Activated T-helper 2 cell treated with anti-CD3 and anti-CD28 coated beads, Interferon-gamma antibody, Interleukin-2, Interleukin-4, amounts not matched to agents 10 μg/mL and 5 μg/mL and 100 μg/mL, durations not matched to agents 14 hours and 24 hours and 36 hours (primary cell): ENCODE data around the gene SIRPD. TPM values are rescaled to one million over a fixed set of nuclear protein-coding genes. Genes with fewer than 3 reads are reported as not detected.

Experiments
- DNase-seq: peaks from one replicate; pipeline ENCODE4 v3.0.0; 2021; ENCODE audit warnings: low spot score
- H3K27ac Mint-ChIP-seq: one replicate; pipeline ENCODE4 v1.8.0; 2021; ENCODE audit warnings: mixed read lengths
- H3K27me3 Mint-ChIP-seq: one replicate; pipeline ENCODE4 v1.8.0; 2021; ENCODE audit warnings: low read depth, mixed read lengths
- H3K36me3 Mint-ChIP-seq: one replicate; pipeline ENCODE4 v1.8.0; 2021; ENCODE audit warnings: low read depth, mixed read lengths
- H3K4me1 Mint-ChIP-seq: one replicate; pipeline ENCODE4 v1.8.0; 2021; ENCODE audit warnings: low read depth, mixed read lengths
- H3K4me3 Mint-ChIP-seq: one replicate; pipeline ENCODE4 v1.8.0; 2021; ENCODE audit warnings: low read depth, mild to moderate bottlenecking, moderate library complexity, mixed read lengths
- H3K9me3 Mint-ChIP-seq: one replicate; pipeline ENCODE4 v1.8.0; 2021; ENCODE audit warnings: mixed read lengths
- intact Hi-C: fragments of 100-400 bp; cut with micrococcal nuclease; formaldehyde crosslinking; loops from one replicate; pipeline ENCODE4 v1.15.1; 2023
- total RNA-seq: library from RNA; stranded (reverse); gene quantifications from 2 replicates; pipeline ENCODE4 v1.2.3, GENCODE V29; 2022

Gene SIRPD
- total RNA-seq, 1 donor from 2014 or later, result 0.37 TPM

DNA sequence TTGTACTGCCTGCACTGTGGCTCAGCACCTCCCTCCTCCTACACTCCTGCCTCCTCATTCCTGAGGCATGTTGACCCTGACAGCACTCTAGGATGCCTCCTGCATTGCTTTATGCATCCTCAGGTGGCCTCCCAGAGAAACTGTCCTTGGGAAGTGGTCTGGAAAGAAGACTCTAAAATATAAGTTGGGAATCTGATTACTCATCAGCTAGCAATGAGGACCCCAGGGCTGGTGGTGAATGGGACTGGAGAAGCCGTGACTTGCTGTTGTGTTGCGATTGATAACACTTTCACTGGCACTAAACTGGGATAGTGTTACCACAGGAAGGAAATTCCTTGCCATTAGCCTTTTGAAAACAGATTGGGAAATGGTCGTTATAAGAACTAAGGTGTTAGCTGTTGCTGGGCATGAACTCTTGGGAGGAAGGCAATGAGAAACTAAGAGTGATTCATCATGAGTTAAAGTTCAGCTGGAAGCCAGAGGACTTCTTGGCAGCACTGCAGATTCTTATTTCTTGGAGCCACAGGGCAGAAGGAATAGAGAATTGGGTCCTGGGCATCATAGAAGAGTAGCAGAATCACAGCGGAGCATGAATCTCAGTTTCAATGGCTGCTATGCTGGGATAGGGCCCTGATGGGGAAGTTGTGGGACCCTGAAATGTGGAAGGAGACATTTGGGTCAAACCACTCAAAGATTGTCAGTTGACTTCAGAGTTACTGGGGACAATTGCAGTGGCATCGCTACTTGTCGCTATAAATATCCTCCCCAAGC is 10.1 kb upstream of the SIRPD start:
- Mint-ChIP-seq H3K27ac (no peak overlapping the region), H3K36me3 (peaks cover 17% of the 10 kb centered on the region)
- intact Hi-C loops, result no loop called here

DNA sequence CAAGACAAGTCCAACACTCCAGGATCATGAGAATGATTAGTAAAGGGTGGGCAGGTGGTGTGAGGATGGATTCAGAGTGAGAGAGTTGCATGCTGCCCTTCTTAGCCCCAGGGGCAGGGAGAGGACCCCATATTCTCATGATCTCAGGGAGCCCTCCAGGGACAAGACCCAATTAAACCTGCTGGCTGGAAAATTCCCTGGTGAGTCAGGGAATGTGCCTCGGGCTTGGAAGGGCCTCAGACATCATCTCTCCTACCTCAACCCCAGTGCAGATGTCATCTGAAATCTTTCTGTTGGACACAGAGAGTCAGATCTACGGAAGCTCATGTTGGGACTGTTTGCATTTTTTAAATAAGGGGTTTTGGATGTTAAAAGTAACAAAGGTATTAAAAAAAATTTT is 9.2 kb upstream of the SIRPD start:
- Mint-ChIP-seq H3K36me3 (peaks cover 19% of the 10 kb centered on the region), H3K4me1 (no peaks in the 10 kb centered on the region), H3K27ac (no peak overlapping the region), H3K4me3 (no peak overlapping the region), H3K27me3 (no peaks in the 10 kb centered on the region), H3K9me3 (peaks cover 24% of the 10 kb centered on the region)
- DNase-seq, result no peak
- intact Hi-C loops, result no loop called here

More for the DNA sequence above, 10.1 kb upstream of the SIRPD start:
- Mint-ChIP-seq H3K4me3 (no peak overlapping the region), H3K9me3 (peaks cover 22% of the 10 kb centered on the region), H3K4me1 (no peaks in the 10 kb centered on the region), H3K27me3 (no peaks in the 10 kb centered on the region)
- no peak for DNase-seq

DNA sequence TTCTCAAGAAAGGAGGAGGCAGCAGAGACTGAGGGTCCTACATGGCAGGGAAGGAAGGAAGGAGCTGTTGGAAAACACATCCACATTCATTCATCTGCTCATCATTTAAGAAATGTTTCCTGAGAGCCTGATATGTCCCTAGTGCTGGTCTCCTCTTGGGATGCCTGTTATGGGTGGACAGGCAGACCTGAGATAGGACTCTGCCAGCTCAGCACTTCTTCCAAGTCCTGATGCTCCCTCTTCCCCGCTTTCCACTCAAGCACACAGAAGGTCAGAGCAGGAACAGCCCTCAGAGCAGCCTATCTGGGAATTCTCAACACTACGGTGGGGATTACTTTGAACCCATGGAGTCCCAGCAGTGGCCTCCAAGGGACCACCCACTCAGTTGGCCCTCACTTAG is 8.0 kb upstream of the SIRPD start:
- no peak overlapping the region for H3K4me3 Mint-ChIP-seq
- H3K36me3 Mint-ChIP-seq, result peaks cover 23% of the 10 kb centered on the region
- H3K27ac Mint-ChIP-seq, result no peak overlapping the region
- DNase-seq, result no peak
- peaks cover 24% of the 10 kb centered on the region for H3K9me3 Mint-ChIP-seq
- H3K27me3 Mint-ChIP-seq, result no peaks in the 10 kb centered on the region
- intact Hi-C loops, result no loop called here
- H3K4me1 Mint-ChIP-seq, result no peaks in the 10 kb centered on the region

DNA sequence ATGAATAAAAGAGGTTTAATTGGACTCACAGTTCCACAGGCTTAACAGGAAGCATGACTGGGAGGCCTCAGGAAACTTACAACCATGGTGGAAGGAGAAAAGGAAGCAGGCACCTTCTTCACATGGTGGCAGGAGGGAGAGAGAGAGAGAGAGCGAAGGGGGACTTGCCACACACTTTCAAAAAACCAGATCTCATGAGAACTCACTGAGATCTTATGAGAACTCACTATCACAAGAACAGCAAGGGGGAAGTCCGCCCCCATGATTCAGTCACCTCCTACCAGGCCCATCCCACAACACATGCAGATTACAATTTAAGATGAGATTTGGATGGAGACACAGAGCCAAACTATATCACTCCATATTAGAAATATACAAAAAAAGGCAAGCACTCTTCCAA is 6.1 kb upstream of the SIRPD start:
- Mint-ChIP-seq H3K27me3 (no peaks in the 10 kb centered on the region), H3K27ac (no peak overlapping the region), H3K36me3 (peaks cover 23% of the 10 kb centered on the region), H3K4me1 (no peaks in the 10 kb centered on the region), H3K9me3 (peaks cover 24% of the 10 kb centered on the region), H3K4me3 (no peak overlapping the region)
- intact Hi-C loops, result no loop called here
- DNase-seq, result no peak

DNA sequence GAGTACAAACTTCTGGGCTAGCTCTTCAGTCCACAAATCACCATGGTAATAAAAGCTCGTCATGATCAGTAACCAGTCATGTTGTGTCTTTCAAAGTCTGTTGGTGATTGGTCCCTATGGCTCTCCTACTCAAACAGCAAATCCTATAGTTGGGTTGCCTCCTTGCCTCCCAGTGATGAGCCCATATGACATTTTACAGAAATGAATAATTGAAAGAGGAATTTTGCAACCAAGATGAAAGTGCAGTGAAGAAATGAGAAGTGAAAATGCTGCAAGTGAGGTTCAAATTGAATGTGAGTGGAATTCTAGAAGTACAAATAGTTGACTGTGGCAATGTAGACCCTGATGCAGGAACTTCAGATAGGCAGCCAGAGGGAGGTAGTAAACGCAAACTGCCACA is 5.1 kb upstream of the SIRPD start:
- H3K27me3 Mint-ChIP-seq, result no peaks in the 10 kb centered on the region
- intact Hi-C loops, result no loop called here
- DNase-seq, result no peak
- H3K4me1 Mint-ChIP-seq, result no peaks in the 10 kb centered on the region
- peaks cover 24% of the 10 kb centered on the region for H3K9me3 Mint-ChIP-seq
- no peak overlapping the region for H3K27ac Mint-ChIP-seq
- peaks cover 23% of the 10 kb centered on the region for H3K36me3 Mint-ChIP-seq
- H3K4me3 Mint-ChIP-seq, result no peak overlapping the region

DNA sequence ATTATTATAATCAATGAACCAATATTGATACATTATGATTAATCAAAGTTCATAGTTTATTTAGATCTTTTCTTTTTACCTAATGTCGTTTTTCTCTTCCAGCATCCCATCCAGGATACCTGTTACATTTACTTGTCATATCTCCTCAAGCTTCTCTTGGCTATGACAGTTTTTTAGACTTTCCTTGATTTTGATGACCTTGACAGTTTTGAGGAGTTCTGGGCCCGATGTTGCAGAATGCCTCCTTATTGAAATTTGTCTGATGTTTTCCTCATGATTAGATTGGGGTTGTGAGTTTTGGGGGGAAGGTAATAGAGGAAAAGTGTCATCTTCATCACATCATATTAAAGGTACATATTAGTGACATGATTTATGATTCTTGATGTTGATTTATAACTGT is 3.8 kb upstream of the SIRPD start:
- intact Hi-C loops, result no loop called here
- Mint-ChIP-seq H3K9me3 (peaks cover 24% of the 10 kb centered on the region), H3K4me3 (no peak overlapping the region), H3K4me1 (no peaks in the 10 kb centered on the region), H3K27ac (no peak overlapping the region), H3K36me3 (peaks cover 23% of the 10 kb centered on the region), H3K27me3 (no peaks in the 10 kb centered on the region)
- DNase-seq, result no peak

DNA sequence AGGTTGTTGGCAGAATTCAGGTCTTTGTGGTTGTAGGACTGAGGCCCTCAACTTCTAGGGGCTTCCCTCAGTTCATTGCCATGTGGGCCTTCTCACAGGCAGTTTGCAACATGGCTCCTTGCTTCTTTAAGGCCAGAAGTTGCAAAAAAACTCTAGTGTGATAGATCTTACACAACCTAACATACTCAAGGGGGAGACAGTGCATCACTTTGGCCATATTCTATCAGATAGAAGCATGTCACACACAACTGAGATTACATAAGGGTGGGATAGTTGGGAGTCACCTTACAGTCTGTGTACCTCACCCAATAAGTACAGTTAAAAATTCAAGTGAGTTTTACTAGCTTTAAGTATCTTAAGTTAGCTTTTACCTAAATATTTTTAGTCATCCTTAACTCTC is 1.6 kb downstream of the SIRPD start:
- H3K9me3 Mint-ChIP-seq, result peaks cover 9% of the 10 kb centered on the region
- H3K36me3 Mint-ChIP-seq, result no peaks in the 10 kb centered on the region
- H3K4me1 Mint-ChIP-seq, result no peaks in the 10 kb centered on the region
- H3K27ac Mint-ChIP-seq, result no peak overlapping the region
- H3K27me3 Mint-ChIP-seq, result no peaks in the 10 kb centered on the region
- DNase-seq, result no peak
- intact Hi-C loops, result loop anchor here (1.0 kb wide), 1 partner anchor 178 kb away; no protein-coding TSS in a partner anchor
- no peak overlapping the region for H3K4me3 Mint-ChIP-seq

DNA sequence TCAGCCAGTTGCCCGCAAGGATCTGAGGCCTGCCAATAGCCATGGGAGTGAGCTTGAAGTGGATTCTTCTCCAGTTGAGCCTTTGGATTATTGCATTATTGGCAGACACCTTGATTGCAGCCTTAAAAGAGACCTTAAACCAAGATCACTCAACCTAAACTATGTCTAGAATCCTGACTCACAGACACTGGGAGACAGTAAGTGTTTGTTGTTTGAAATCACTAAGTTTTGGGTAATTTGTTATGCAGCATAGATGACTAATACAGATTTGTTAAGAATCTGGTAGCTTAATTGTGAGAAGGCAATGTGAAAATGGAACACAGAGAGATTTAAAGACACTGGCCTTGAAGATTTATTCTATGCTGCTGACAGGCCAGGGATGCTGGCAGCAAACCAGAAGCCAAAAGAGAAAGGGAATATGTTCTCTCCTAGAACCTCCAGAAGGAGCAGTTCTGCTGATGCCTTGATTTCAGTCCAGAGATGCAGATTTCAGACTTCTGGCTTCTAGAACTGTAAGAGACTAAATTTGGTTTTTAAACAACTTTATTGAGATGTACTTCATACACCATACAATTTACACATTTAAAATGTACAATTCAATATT is 17.6 kb downstream of the SIRPD start:
- H3K27ac Mint-ChIP-seq, result no peak overlapping the region
- no peak overlapping the region for H3K4me3 Mint-ChIP-seq
- peaks cover 11% of the 10 kb centered on the region for H3K9me3 Mint-ChIP-seq
- DNase-seq, result no peak
- peaks cover 16% of the 10 kb centered on the region for H3K27me3 Mint-ChIP-seq
- intact Hi-C loops, result no loop called here
- H3K4me1 Mint-ChIP-seq, result peaks cover 7% of the 10 kb centered on the region
- H3K36me3 Mint-ChIP-seq, result no peaks in the 10 kb centered on the region

DNA sequence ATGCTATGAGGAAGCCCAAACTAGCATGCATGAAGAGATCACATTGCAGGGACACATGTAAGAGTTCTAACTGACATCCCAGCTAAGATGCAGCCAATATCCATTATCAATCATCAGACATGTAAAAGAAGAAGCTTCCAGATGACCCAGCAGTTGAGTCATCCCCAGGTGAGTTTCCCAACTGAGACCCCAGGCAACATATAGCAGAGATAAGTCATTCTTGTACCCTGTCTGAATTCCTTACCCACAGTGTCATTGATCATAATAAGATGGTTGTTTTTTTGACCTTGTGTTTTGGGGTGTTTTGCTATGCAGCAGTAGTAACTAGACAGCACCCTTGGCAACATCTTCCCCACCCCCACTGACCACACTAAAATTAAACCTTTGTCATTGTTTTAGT is 18.9 kb downstream of the SIRPD start:
- H3K9me3 Mint-ChIP-seq, result peaks cover 11% of the 10 kb centered on the region
- H3K36me3 Mint-ChIP-seq, result no peaks in the 10 kb centered on the region
- peaks cover 9% of the 10 kb centered on the region for H3K27me3 Mint-ChIP-seq
- intact Hi-C loops, result no loop called here
- no peak for DNase-seq
- peaks cover 7% of the 10 kb centered on the region for H3K4me1 Mint-ChIP-seq
- H3K27ac Mint-ChIP-seq, result no peak overlapping the region
- no peak overlapping the region for H3K4me3 Mint-ChIP-seq

DNA sequence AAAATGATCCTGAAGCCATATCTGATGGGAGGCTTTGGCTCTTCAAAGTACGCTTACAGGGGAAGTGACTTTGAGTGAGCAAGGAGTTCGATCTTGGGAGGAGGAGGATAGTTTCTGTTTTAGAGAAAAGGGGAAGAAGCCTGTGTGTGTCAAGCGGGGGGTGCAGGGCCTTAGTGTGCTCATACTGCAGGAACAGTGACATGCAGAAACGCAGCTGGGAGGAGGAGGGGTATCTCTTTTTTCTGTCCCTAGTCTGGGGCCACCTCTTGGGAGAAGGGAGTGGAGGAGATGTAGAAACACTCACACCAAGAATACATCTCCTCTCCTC is 19.8 kb downstream of the SIRPD start:
- no peaks in the 10 kb centered on the region for H3K36me3 Mint-ChIP-seq
- H3K4me3 Mint-ChIP-seq, result no peak overlapping the region
- intact Hi-C loops, result no loop called here
- H3K4me1 Mint-ChIP-seq, result peaks cover 7% of the 10 kb centered on the region
- peaks cover 5% of the 10 kb centered on the region for H3K27me3 Mint-ChIP-seq
- no peak for DNase-seq
- no peak overlapping the region for H3K27ac Mint-ChIP-seq
- peaks cover 11% of the 10 kb centered on the region for H3K9me3 Mint-ChIP-seq

DNA sequence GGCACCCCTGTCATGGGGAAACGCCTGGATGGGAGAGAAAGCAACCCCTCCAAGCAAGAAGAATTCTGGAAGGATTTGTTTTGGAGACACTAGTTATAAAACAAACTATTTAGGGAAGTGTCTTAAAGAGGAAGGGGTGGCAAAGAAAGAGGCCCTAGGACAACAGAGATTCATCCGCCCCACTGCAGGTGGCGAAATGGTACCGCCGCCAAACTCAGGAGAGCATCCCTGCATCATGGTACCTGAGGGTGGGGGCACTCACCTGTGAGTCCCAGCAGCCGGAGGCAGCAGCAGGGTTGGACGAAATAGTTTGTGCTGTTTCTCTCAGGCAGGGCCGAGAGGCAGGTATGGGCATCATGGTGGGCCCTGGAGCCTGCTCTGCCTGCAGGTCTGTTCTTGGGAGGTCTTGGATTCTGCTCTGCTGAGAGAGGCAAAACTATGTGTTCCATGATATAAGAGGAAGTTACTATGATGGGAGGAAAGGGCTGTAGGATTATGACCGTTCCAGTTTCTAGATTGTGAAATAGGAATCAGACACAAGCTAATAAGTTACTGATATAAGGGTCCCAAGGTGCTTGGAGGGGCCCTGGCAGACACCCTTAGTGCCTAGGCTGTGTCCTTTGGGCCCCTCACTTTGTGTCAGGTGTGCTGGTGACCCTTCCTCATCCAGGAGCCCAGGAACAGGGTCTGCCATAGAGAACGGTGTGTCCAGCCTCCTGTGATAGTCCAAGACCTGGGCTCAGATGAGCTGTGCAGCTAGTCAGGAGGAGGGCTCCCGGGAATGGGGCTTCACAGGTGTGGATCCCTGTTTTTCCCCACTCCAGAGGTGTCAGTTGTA is 20.4 kb downstream of the SIRPD start:
- H3K27ac Mint-ChIP-seq, result no peak overlapping the region
- H3K4me3 Mint-ChIP-seq, result no peak overlapping the region
- H3K4me1 Mint-ChIP-seq, result peaks cover 7% of the 10 kb centered on the region
- intact Hi-C loops, result no loop called here
- no peaks in the 10 kb centered on the region for H3K36me3 Mint-ChIP-seq
- H3K9me3 Mint-ChIP-seq, result peaks cover 11% of the 10 kb centered on the region
- no peak for DNase-seq
- peaks cover 4% of the 10 kb centered on the region for H3K27me3 Mint-ChIP-seq

DNA sequence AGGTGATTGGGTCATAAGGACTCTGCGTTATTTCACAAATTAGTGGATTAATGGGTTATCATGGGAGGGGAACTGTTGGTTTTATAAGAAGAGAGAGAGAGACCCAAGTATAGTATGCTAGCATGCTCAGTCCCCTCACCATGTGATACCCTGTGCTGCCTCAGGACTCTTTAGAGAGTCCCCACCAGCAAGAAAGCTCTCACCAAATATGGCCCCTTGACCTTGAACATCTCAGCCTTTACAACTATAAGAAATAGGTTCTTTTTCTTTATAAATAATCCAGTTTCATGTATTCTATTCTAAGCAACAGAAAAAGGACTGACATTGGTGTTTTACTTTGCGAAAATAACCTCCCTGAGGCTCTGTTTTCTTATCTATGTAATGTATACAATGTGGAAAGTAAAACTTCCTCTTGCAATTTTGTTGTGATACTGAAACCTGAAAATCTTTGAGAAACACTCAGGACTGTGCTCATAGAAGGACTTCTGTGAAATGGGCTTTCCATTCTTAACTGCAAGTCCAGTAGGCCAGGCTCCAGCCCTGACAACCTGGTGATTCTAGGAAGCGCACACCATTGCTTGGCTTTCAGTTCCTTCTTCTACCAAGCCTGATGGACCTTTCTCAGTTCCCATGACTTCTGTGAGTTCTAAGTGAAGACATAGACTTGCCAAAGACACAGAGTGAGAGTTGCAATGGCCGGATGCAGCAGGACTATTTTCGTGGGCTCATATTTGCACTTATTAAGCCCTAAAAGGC is 21.9 kb downstream of the SIRPD start:
- no peak for DNase-seq
- Mint-ChIP-seq H3K4me1 (peaks cover 9% of the 10 kb centered on the region), H3K27ac (no peak overlapping the region), H3K27me3 (no peaks in the 10 kb centered on the region), H3K36me3 (no peaks in the 10 kb centered on the region), H3K4me3 (no peak overlapping the region), H3K9me3 (peaks cover 5% of the 10 kb centered on the region)
- intact Hi-C loops, result no loop called here
